ENCODE results near the gene KLHL15.

The KLHL15 gene

GRCh38 chrX:24014388-24015018 is 12.5 kb downstream of the KLHL15 start:
- no peak overlapping the region for H3K9ac ChIP-seq (ENCODE audit: low read depth, low read length)
- H3K36me3 ChIP-seq (ENCODE audit: control insufficient read depth, insufficient read depth, low read length), result 0 out of 2 replicates have a peak, but pooled peaks cover 4% of the 10 kb centered on the region
- H3K27ac ChIP-seq (ENCODE audit: low read depth, low read length), result no peak overlapping the region
- no peaks in the 10 kb centered on the region for H3K9me3 ChIP-seq (ENCODE audit: control insufficient read depth, insufficient read depth, low read length)
- H3K27me3 ChIP-seq (ENCODE audit: control insufficient read depth, insufficient read depth, low read length), result no peaks in the 10 kb centered on the region; the same call in 1 of the 2 replicates
- no peak overlapping the region for H3K4me3 ChIP-seq (ENCODE audit: low read depth, low read length)
- H3K4me1 ChIP-seq (ENCODE audit: control insufficient read depth, insufficient read depth, low read length), result no peaks in the 10 kb centered on the region

GRCh38 chrX:24012266-24012665 is 14.7 kb downstream of the KLHL15 start:
- no peaks in the 10 kb centered on the region; the same call in 1 of the 2 replicates for H3K27me3 ChIP-seq (ENCODE audit: control insufficient read depth, insufficient read depth, low read length)
- no peak overlapping the region for H3K27ac ChIP-seq (ENCODE audit: low read depth, low read length)
- H3K4me1 ChIP-seq (ENCODE audit: control insufficient read depth, insufficient read depth, low read length), result no peaks in the 10 kb centered on the region
- H3K9ac ChIP-seq (ENCODE audit: low read depth, low read length), result no peak overlapping the region
- no peak overlapping the region for H3K4me3 ChIP-seq (ENCODE audit: low read depth, low read length)
- 0 out of 2 replicates have a peak, but pooled peaks cover 4% of the 10 kb centered on the region for H3K36me3 ChIP-seq (ENCODE audit: control insufficient read depth, insufficient read depth, low read length)
- H3K9me3 ChIP-seq (ENCODE audit: control insufficient read depth, insufficient read depth, low read length), result no peaks in the 10 kb centered on the region

DNA sequence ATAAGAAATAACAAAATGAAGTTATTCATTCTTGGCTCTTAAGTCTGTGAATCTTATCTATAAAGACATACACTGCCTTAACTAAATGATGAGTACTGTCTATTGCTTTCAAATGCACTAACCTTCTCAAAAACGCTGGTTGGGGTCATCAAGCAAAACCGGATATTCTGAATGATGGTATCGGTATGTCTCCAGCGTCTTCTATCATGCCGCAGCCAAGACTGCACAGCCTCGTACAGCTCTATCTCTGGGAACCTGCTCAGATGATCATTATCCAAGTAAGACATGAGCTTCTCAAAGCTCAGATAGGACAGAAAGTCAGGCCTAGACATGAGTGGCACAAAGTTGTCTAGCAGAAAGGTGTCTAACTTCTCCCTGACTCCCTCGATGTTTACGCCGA is 21.1 kb downstream of the KLHL15 start:
- Histone ChIP-seq H3K4me3 (ENCODE audit: low read depth, low read length) (no peak overlapping the region), H3K9me3 (ENCODE audit: control insufficient read depth, insufficient read depth, low read length) (no peaks in the 10 kb centered on the region), H3K27me3 (ENCODE audit: control insufficient read depth, insufficient read depth, low read length) (no peaks in the 10 kb centered on the region), H3K27ac (ENCODE audit: low read depth, low read length) (no peak overlapping the region), H3K4me1 (ENCODE audit: control insufficient read depth, insufficient read depth, low read length) (no peaks in the 10 kb centered on the region), H3K9ac (ENCODE audit: low read depth, low read length) (no peak overlapping the region), H3K36me3 (ENCODE audit: control insufficient read depth, insufficient read depth, low read length) (peaks cover 25% of the 10 kb centered on the region)

DNA sequence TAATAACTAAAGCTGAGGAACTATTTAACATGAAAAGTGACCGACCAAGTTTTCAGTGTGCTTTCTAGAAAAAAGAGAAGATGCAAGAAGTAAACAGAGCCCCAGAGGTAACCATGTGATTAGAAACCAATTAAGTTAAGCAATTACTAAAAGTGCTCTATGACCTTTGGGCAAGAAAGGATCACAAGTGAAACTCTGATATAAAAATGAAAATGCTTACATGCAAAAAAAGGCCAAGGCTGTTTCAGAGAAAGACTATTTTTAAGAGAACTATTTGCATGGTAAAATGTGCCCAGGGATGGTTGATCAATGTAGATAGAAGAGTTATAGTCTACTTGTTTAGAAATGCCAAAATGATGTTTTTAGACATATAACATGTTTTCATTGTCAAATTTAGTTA is 22.0 kb downstream of the KLHL15 start:
- Histone ChIP-seq H3K36me3 (ENCODE audit: control insufficient read depth, insufficient read depth, low read length) (peaks cover 29% of the 10 kb centered on the region), H3K27ac (ENCODE audit: low read depth, low read length) (no peak overlapping the region), H3K9ac (ENCODE audit: low read depth, low read length) (no peak overlapping the region), H3K4me1 (ENCODE audit: control insufficient read depth, insufficient read depth, low read length) (no peaks in the 10 kb centered on the region), H3K9me3 (ENCODE audit: control insufficient read depth, insufficient read depth, low read length) (no peaks in the 10 kb centered on the region), H3K27me3 (ENCODE audit: control insufficient read depth, insufficient read depth, low read length) (no peaks in the 10 kb centered on the region), H3K4me3 (ENCODE audit: low read depth, low read length) (no peak overlapping the region)

DNA sequence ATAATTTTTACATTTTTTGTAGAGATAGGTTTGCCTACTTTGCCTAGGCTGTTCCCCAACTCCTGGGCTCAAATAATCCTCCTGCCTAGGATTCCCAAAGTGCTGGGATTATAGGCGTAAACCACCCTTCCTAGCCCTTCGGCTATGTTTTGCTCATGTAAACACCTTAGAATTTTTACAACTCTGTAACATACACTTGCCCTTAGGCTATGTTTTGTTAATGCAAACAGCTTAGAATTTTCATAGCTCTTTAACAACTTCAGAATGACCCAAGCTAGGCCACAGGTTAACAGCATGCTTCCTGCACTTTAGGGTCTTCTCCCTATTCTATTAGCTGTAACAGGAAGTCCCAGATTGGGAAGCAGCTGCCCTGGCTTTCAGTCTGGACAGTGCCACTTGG is 24.2 kb downstream of the KLHL15 start:
- no peaks in the 10 kb centered on the region for H3K4me1 ChIP-seq (ENCODE audit: control insufficient read depth, insufficient read depth, low read length)
- no peak overlapping the region for H3K9ac ChIP-seq (ENCODE audit: low read depth, low read length)
- no peak overlapping the region for H3K4me3 ChIP-seq (ENCODE audit: low read depth, low read length)
- no peaks in the 10 kb centered on the region for H3K27me3 ChIP-seq (ENCODE audit: control insufficient read depth, insufficient read depth, low read length)
- peaks cover 29% of the 10 kb centered on the region for H3K36me3 ChIP-seq (ENCODE audit: control insufficient read depth, insufficient read depth, low read length)
- no peak overlapping the region for H3K27ac ChIP-seq (ENCODE audit: low read depth, low read length)
- no peaks in the 10 kb centered on the region for H3K9me3 ChIP-seq (ENCODE audit: control insufficient read depth, insufficient read depth, low read length)

DNA sequence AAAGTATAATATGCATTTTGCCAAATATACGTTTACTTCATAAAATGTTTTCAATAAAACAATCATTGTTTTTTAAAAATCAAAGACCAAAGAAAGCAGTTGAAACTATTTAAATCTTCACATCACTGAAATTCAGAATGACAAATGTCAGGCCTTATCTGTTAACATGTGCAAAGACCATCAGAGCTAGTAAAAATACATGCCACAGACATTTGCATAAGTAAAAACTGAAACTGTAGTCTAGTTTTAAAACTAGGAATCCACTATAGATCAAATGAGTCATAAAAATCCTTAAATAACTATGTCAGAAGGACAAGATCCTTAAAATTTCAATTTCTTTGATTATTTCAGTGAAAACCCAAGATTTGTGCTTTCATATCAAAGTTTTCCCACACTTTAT is 24.8 kb downstream of the KLHL15 start:
- Histone ChIP-seq H3K9me3 (ENCODE audit: control insufficient read depth, insufficient read depth, low read length) (no peaks in the 10 kb centered on the region), H3K27ac (ENCODE audit: low read depth, low read length) (no peak overlapping the region), H3K4me1 (ENCODE audit: control insufficient read depth, insufficient read depth, low read length) (no peaks in the 10 kb centered on the region), H3K4me3 (ENCODE audit: low read depth, low read length) (no peak overlapping the region), H3K9ac (ENCODE audit: low read depth, low read length) (no peak overlapping the region), H3K36me3 (ENCODE audit: control insufficient read depth, insufficient read depth, low read length) (peaks cover 29% of the 10 kb centered on the region), H3K27me3 (ENCODE audit: control insufficient read depth, insufficient read depth, low read length) (no peaks in the 10 kb centered on the region)

DNA sequence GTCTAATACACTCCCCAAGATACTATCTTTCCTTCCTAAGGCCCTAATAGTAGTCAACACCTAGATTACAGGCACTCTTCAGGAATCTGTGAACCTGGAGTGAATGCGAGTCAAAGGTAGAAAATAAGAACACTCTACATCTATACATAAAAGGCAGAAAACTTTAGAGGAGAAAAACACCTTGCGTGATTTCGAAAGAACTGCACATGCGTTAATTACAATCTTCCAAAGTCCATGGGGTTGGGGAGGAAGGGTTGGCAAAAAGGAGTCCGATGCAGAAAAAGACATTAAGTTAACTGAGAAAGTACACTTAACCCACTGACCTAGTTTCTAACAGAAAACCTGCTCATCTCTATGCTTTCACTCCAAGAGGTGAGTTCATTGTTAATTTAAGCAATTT is 27.3 kb downstream of the KLHL15 start:
- H3K4me1 ChIP-seq (ENCODE audit: control insufficient read depth, insufficient read depth, low read length), result no peaks in the 10 kb centered on the region
- H3K36me3 ChIP-seq (ENCODE audit: control insufficient read depth, insufficient read depth, low read length), result peaks cover 24% of the 10 kb centered on the region
- H3K9me3 ChIP-seq (ENCODE audit: control insufficient read depth, insufficient read depth, low read length), result no peaks in the 10 kb centered on the region
- H3K9ac ChIP-seq (ENCODE audit: low read depth, low read length), result no peak overlapping the region
- H3K27me3 ChIP-seq (ENCODE audit: control insufficient read depth, insufficient read depth, low read length), result no peaks in the 10 kb centered on the region
- H3K4me3 ChIP-seq (ENCODE audit: low read depth, low read length), result no peak overlapping the region
- H3K27ac ChIP-seq (ENCODE audit: low read depth, low read length), result no peak overlapping the region

- Histone ChIP-seq H3K27ac (ENCODE audit: low read depth, low read length) (no peak overlapping the region), H3K36me3 (ENCODE audit: control insufficient read depth, insufficient read depth, low read length) (peaks cover 36% of the 10 kb centered on the region), H3K4me3 (ENCODE audit: low read depth, low read length) (no peak overlapping the region), H3K9me3 (ENCODE audit: control insufficient read depth, insufficient read depth, low read length) (no peaks in the 10 kb centered on the region), H3K4me1 (ENCODE audit: control insufficient read depth, insufficient read depth, low read length) (no peaks in the 10 kb centered on the region), H3K27me3 (ENCODE audit: control insufficient read depth, insufficient read depth, low read length) (no peaks in the 10 kb centered on the region), H3K9ac (ENCODE audit: low read depth, low read length) (no peak overlapping the region)
Measured at GRCh38 chrX:23993012-23993633, 33.9 kb downstream of the KLHL15 start.

- Histone ChIP-seq H3K9ac (ENCODE audit: low read depth, low read length) (no peak overlapping the region), H3K27me3 (ENCODE audit: control insufficient read depth, insufficient read depth, low read length) (no peaks in the 10 kb centered on the region), H3K4me1 (ENCODE audit: control insufficient read depth, insufficient read depth, low read length) (no peaks in the 10 kb centered on the region), H3K27ac (ENCODE audit: low read depth, low read length) (no peak overlapping the region), H3K4me3 (ENCODE audit: low read depth, low read length) (no peak overlapping the region), H3K36me3 (ENCODE audit: control insufficient read depth, insufficient read depth, low read length) (peaks cover 43% of the 10 kb centered on the region), H3K9me3 (ENCODE audit: control insufficient read depth, insufficient read depth, low read length) (no peaks in the 10 kb centered on the region)
Measured at GRCh38 chrX:23992431-23992830, 34.6 kb downstream of the KLHL15 start.

GRCh38 chrX:23990455-23990854 is 36.5 kb downstream of the KLHL15 start:
- peaks cover 54% of the 10 kb centered on the region for H3K36me3 ChIP-seq (ENCODE audit: control insufficient read depth, insufficient read depth, low read length)

DNA sequence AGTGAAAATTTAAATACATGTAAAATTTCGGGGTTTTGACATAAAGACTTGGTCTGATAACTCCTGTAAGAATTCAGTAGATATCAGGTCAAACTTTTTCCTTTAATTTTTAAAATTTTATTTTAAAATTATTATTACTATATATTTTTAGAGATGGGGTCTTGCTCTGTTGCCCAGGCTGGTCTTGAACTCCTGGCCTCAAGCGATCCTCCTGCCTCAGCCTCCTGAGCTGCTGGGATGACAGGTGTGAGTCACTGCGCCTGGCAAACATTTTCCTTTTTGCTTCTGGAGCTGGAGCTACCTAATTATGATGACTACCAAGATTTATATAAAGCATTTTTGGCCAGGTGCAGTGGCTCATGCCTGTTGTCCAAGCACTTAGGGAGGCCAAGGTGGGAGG is 37.3 kb downstream of the KLHL15 start:
- Histone ChIP-seq H3K4me1 (ENCODE audit: control insufficient read depth, insufficient read depth, low read length) (no peaks in the 10 kb centered on the region), H3K4me3 (ENCODE audit: low read depth, low read length) (no peak overlapping the region), H3K27me3 (ENCODE audit: control insufficient read depth, insufficient read depth, low read length) (0 out of 2 replicates have a peak, but pooled peaks cover 2% of the 10 kb centered on the region), H3K36me3 (ENCODE audit: control insufficient read depth, insufficient read depth, low read length) (peaks cover 55% of the 10 kb centered on the region), H3K9ac (ENCODE audit: low read depth, low read length) (no peak overlapping the region), H3K27ac (ENCODE audit: low read depth, low read length) (no peak overlapping the region), H3K9me3 (ENCODE audit: control insufficient read depth, insufficient read depth, low read length) (no peaks in the 10 kb centered on the region)

More at GRCh38 chrX:23990455-23990854, 36.5 kb downstream of the KLHL15 start:
- H3K4me1 ChIP-seq (ENCODE audit: control insufficient read depth, insufficient read depth, low read length), result no peaks in the 10 kb centered on the region
- 0 out of 2 replicates have a peak, but pooled peaks cover under 1% of the 10 kb centered on the region for H3K27me3 ChIP-seq (ENCODE audit: control insufficient read depth, insufficient read depth, low read length)
- no peak overlapping the region for H3K9ac ChIP-seq (ENCODE audit: low read depth, low read length)
- no peak overlapping the region for H3K4me3 ChIP-seq (ENCODE audit: low read depth, low read length)
- no peaks in the 10 kb centered on the region for H3K9me3 ChIP-seq (ENCODE audit: control insufficient read depth, insufficient read depth, low read length)
- H3K27ac ChIP-seq (ENCODE audit: low read depth, low read length), result no peak overlapping the region
